Measurements from ENCODE around the gene FARP2.

DNA sequence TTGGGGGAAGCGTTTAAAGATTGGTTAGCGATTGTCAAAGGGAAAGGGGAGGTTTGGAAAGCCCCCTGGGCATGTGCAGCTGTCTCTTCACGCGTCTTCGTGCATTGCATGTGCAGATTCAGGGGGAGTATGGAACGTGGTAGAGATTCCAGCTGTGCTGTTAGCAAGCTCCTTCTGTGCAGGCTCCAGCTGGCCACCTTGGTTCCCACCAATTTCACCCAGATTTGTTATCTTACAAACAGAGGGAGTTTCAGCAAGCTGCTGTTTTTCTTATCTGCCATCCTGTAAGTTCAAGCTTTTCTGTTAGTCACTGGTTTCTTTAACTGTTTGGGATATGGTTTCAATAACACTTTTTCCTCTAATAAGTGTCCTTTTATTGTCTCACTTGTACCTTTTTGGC, 30.4 kb downstream of the FARP2 start:
- no peak for TF ChIP-seq EZH2 (IDR thresholded peaks at IDR 0.05; ENCODE audit: borderline replicate concordance, low read length)
- TF ChIP-seq, protein P1, sequence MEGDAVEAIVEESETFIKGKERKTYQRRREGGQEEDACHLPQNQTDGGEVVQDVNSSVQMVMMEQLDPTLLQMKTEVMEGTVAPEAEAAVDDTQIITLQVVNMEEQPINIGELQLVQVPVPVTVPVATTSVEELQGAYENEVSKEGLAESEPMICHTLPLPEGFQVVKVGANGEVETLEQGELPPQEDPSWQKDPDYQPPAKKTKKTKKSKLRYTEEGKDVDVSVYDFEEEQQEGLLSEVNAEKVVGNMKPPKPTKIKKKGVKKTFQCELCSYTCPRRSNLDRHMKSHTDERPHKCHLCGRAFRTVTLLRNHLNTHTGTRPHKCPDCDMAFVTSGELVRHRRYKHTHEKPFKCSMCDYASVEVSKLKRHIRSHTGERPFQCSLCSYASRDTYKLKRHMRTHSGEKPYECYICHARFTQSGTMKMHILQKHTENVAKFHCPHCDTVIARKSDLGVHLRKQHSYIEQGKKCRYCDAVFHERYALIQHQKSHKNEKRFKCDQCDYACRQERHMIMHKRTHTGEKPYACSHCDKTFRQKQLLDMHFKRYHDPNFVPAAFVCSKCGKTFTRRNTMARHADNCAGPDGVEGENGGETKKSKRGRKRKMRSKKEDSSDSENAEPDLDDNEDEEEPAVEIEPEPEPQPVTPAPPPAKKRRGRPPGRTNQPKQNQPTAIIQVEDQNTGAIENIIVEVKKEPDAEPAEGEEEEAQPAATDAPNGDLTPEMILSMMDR (conservative IDR thresholded peaks at IDR 0.05 in 1 of 2, IDR thresholded peaks at IDR 0.05 in 1 of 2; ENCODE audit: extremely low read depth in 1 of 2, insufficient read depth in 1 of 2, low read depth in 1 of 2, low read length in 2 of 2): no peak
